ENCODE measurements around the gene DCLK1.

DNA sequence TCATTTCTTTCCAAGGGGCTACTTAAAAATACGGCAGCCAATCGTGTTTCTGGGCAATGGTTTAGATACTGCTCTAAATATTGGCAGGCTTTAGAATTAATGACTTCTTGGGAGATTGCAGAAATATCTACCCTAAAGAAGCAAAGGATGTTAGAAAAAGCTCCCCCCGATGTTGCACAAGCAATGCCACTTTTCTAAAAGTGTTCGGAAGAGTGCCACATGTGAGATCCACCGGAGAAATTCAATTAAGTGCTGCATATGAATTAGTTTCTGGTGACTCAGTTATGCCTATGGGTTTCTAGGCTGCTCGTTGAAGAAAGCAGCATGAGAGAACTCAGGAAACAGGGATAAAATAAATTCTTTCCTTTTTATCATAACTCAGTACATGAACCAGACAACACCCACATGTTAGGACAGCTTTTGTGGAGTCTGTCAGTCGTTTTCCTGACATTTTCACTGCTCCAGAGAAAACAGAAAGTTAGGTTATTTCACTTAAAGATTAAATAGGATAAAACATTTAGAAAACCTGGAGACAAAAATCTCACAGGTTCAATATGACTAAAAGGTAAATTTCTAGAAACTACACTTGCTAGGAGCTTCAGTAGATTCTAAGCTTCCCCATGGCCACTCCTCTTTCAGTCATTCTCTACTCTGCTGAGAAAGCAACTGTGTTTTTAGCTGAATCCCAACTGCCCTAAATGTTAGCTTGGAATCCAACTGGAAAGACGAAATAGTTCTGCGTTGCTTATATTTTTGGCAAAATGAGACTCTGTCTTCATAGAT is 244.7 kb downstream of the DCLK1 start:
- TF ChIP-seq EZH2 (IDR thresholded peaks at IDR 0.05; ENCODE audit: insufficient read depth, poor library complexity, severe bottlenecking): no peak
- TF ChIP-seq EZH2phosphoT487 (IDR thresholded peaks at IDR 0.05; ENCODE audit: insufficient read depth, low read depth): no peak
